Stimulated activated CD8-positive, alpha-beta memory T cell treated with anti-CD3 and anti-CD28 coated beads, Interleukin-2, amount 100 ng/mL, for 48 hours (primary cell): Measurements from ENCODE around the gene ARHGAP40.

Source experiments
- DNase-seq, 2 donors: peaks; one replicate each; pipeline ENCODE4 v3.0.0-alpha.2; 2020; ENCODE audit warnings: low read depth in 2 of 2

ARHGAP40 gene

DNA sequence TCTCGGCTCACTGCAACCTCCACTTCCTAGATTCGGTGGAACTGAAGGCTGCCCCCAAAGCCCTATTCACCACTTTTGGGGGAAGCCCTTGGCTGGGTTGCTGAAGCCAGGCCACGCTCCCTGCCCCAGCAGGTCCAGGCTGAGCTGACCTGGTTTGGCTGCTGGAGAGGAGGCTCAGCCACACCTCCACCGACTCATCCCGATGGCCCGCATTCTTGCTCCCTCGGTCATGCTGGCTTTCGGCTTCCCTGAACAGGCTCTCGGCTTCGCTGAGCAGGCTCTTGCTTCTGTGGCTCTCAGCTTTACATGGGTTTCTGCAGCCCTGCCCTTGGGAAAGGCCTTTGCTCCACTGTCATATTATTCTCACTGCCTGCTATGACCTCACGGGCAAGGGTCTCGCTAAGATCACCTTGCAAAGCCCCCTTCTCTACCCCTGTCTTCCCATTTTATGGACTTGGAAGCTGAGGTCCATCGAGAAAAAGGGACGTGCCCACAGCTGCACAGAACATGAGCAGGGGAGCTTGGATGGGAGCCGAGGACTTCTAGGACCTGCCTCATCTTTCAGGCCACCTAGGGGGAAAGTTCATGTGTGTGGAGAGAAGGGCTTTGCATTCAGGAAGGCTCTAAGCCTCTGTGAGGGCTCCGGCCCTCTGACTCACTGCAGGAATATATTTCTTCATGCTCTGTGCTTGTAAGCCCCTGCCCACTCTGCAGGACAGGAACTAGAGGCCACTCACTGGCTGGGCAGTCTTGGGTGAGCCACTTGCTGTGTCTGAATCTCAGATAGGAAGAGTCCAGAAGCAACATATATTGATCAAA, 15.6 kb downstream of the ARHGAP40 start:
- no peak for DNase-seq

DNA sequence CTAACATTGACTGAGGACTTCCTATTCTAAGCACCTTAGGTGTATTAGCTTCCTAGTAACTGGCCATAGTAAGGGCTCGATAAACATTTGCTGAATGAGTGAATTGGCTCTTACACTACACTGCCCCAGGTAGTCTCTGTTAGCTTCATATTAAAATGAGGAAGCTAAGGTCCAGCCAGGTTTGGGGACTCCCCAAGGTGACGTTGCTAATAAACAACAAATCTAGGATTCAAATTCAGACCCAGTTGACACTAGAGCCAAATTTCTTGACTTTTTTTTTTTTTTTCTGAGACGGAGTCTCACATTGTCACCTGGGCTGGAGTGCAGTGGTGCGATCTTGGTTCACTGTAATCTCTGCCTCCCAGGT, 16.2 kb downstream of the ARHGAP40 start:
- no peak for DNase-seq

DNA sequence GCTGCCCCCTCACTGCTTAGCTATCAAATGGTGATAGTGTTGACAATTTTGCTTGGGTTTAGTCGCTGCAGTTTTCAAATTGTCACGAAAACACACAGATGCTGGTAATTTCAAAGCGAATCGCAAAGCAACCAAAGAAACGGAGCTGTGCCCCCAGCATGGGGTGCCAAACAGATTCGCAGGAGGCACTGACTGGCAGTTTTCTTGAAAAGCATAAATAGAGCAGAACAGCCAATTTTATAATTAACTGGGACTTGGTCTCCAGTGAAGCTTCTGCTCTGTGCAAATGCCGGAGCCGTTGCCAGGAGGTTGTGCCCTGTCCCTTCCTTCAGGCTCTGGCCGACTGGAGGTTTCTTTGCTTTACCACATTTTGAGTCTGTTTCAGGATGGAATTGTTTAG, 18.8 kb downstream of the ARHGAP40 start:
- no peak for DNase-seq

DNA sequence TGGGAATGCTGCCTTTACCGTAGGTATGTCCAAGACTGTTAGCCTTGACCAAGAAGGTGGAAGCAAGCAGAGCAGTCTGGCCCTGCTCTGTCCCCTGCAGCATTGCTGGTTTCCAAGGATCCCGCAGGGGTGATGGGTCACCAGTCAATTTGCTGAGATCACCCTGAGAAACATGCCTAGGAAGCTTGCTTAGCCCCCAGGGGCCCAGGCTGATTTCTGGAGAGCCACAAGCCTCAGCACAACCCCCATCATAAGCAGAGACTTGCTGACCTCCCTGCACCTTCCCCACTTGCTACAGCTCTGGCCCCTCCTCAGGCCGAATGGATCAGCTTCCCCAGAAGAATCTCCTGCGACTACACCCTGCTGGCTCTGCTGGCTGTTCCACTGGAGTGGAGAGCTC, 21.5 kb downstream of the ARHGAP40 start:
- DNase-seq, result no peak

DNA sequence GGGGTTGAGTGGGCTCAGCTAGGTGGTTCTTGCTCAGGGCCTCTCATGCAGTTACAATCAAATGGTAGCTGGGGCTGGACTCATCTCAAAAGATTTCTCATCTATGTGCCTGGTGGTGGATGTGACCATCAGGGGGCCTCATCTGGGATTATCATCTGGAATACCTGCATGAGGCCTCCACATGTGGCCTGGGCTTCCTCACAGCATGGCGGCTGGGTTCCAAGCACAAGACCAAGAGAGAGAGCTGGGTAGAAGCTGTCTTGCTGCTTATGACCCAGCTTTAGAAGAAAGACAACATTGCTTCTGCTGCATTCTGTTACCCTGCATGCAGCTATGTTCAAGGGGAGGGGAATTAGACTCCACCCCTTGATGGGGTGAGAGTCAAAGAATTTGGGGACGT, 22.5 kb downstream of the ARHGAP40 start:
- DNase-seq, result no peak

DNA sequence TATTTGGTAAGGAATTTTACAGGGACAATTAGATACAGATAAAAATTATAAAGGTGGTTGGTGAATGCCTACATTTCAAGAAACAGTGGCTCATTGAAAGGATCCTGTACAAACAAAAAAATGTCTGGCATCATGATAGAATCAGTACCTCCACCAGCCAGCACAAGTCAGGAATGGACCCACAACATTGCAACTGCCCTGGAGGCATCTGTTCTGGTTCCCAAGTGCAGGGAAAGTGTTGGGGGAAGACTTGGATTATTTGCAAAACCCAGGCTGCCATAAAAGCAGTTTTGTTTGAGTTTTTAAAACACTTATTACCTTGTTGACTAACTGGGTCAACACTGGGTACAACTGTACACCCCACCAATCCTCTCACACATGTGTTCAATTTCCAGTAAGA, 24.3 kb downstream of the ARHGAP40 start:
- no peak for DNase-seq

DNA sequence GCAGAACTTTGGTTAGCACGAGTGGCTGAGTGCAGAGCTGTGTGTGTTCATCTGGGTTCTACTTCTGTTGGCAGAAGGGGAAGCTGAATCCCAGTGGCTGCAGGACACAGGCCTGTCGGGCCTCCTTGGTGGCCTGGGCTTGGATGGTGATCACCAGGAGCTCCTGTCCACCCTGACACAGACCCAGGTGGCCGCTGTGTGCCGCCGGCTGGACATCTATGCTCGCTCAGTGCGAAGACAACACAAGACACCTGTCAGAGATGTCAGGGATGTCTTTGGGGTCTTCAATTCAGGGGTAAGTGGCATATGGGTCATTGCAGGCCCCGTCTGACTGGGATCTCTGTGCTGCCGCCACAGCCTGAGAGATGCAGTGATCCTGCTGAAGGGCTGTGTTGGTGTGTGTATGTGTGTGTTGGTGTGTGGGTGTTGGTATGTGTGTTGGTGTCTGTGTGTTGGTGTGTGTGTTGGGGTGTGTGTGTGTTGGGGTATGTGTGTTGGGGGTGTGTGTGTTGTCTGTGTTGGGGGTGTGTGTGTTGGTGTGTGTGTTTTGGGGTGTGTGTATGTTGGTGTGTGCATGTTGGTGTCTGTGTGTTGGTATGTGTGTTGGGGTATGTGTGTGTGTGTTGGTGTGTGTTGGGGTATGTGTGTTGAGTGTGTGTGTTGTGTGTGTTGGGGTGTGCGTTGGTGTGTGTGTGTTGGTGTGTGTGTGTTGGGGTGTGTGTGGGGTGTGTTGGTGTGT, 25.5 kb downstream of the ARHGAP40 start:
- DNase-seq, result no peak

DNA sequence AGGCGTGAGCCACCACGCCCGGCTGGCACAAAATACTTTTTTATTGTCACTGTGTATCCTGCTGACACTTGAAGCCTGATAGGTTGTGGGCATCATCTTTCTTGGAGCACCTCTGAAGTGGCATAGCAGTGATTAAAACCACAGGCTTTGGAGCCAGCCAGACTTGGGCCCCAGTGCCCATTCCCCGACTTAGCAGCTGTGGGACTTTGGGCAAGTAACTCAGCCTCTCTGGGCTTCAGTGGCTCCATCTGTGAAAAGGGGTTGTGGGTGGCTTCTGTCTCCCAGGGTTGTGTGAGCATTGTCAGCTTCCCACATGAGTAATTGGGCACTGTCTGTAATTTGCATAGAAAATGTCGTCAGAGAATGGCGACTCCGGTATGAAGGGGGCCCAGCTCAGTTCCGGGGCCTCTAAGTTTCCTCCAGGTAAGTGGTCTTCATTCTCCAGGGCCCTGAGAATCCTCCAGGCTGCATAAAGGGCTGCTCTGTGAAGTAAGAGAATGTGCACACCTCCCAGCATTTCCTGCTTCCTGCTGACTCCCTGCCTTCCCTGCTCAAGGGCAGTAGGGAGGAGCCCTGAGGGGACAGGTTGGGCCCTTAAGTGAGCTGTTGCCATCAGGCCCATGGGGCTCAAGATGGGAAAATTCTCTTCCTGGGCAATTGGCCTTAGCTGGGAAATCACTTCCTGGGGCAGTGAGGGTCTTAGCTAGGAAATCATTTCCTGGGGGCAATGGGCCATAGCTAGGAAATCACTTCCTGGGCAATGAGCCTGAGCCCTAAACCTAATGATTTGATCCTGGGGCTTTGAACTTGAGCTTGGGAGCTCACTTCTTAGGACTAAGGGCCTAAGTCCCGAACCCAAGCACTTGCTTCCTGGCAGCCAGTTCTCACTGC, 27.2 kb downstream of the ARHGAP40 start:
- DNase-seq, result no peak

DNA sequence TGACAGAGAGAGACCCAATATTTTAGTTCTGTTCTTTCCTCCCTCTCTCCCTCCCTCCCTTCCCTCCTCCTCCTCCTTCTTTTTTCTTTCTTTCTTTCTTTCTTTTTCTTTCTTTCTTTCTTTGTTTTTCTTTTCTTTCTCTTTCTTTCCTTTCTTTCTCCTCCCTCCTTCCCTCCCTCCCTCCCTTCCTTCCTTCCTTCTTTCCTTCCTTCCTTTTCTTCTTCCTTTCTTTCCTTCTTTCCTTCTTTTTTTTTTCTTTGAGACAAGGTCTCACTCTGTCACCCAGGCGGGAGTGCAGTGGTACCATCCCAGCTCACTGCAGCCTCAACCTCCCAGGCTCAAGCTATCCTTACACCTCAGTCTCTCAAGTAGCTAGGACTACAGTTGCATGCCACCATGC, 28.4 kb downstream of the ARHGAP40 start:
- DNase-seq, result no peak

DNA sequence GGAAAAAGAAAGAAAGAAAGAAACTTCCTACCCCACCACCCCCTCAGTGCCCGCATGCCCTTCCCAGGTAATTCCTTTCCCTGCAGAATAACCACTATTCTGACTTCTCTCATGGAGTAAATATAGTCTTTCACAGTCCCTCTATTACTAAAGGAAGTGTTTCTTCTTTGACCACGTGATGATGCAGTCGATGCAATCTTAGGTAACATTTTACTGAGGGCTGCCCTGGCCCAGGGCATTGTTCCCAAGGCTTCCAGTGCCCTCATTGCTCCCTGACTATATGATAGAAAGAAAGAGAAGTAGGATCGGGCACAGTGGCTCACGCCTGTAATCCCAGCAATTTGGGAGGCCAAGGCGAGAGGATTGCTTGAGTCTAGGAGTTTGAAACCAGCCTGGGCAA, 29.1 kb downstream of the ARHGAP40 start:
- DNase-seq, result no peak

DNA sequence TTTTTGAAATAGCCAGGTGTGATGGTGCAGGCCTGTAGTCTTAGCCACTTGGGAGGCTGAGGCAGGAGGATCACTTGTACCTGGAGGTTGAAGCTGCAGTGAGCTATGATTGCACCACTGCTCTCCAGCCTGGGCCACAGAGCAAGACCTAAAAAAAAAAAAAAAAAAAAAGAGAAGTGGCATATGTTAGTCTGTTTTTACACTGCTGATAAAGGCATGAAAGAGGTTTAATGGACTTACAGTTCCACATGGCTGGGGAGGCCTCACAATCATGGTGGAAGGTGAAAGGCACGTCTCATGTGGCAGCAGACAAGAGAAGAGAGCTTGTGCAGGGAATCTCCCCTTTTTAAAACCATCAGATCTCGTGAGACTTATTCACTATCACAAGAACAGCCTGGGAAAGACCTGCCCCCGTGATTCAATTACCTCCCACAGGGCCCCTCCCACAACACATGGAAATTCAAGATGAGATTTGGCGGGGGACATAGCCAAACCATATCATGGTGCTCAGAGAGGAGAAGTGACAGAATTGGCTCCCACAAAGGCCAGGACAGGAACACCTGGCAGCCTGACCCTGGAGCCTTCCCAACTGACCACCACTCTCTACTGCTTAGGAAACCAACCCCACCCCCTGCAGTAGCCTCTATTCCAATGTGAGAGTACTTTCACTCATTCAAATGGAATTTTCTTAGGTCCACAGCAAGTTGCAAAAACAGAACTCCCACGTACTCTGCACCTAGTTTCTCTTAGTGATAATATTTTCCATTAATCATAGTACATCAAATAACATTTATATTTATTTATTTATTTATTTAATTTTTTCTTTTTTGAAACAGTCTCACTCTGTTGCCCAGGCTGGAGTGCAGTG, 29.8 kb downstream of the ARHGAP40 start:
- no peak for DNase-seq

DNA sequence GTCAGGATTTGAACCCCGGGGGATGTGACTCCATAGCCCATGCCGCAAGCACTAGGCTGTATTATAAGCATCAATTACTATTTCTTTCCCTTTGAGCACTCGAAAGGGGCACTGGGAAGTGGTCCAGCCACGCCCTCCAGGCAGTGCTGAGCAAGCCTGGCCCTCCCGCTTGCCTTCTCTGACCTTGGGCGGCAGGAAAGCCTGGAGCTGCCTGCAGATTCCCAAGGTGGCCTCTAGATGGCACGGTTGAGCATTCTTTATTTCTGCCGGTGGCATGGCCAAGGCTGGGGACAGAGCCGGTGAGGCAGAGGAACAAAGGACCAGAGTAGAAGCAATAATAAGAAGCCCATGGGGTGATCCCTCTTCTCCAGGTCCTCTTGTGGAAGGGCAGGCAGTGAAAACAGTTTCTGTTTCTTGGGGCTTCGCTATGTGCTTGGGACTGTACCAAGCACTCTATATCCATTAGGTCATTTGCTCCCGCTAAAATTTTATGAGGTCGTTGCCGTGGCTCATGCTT, 32.0 kb downstream of the ARHGAP40 start:
- DNase-seq, result peak; percentile 44 to 47

DNA sequence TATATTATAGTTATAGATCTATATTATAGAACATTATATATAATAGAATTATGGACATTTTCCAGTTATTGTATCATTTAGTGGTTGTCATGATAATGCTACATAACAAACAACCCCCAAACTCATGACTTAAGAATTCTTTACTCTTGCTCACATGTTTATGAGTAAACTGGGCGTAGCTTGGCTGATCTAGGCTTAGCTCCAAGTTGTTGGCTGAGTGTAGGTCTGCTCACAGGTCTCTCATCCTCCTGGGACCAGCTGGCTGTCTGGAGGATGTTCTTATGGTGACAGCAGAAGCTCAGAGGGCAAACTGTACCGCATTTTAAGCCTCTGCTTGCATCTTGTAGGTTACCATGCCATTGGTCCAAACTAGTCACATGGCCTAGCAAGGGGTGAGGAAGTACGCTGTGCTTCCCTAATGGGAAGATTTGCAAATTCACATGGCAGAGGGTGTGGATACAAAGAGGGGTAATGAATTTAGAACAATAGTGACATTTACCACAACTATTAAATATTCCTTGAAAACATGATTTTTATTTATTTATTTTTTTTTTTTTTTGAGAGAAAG, 34.2 kb downstream of the ARHGAP40 start:
- DNase-seq, result no peak

DNA sequence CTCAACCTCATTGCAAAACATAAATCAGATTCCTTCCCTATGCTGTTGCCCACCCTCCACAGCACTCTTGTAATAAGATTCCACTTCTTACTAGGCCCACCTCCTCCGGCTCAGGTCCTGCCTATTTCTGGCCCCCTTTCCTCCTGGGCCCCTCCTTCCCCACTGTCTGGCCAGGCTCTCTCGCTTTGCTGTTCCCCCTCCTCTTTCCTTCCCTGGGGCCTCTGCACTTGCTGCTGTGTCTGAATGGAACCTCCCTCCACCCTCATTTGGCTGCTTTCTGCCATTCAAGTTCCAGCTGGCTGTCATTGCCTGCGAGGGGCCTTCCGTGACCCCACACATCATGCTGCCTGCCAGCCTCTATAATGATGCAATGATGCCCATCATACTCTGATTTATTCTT, 38.9 kb downstream of the ARHGAP40 start:
- no peak for DNase-seq

DNA sequence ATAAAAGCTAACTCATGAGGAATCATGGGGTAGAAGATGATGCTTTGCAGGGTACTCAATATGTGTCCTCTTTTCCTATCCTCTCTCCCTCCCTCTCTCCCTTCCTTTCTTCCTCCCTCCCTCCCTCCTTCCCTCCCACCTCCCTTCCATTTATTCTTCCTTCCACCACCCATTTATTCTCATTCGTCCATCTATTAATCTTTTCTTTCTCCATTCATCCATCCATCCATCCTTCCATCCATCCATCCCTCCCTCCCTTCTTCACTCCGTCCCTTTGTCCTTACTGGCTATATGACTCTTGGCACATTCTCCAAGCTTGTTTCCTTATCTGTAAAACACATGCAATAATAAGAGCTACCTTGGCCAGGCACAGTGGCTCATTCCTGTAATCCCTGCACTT, 40.9 kb downstream of the ARHGAP40 start:
- DNase-seq, result no peak

DNA sequence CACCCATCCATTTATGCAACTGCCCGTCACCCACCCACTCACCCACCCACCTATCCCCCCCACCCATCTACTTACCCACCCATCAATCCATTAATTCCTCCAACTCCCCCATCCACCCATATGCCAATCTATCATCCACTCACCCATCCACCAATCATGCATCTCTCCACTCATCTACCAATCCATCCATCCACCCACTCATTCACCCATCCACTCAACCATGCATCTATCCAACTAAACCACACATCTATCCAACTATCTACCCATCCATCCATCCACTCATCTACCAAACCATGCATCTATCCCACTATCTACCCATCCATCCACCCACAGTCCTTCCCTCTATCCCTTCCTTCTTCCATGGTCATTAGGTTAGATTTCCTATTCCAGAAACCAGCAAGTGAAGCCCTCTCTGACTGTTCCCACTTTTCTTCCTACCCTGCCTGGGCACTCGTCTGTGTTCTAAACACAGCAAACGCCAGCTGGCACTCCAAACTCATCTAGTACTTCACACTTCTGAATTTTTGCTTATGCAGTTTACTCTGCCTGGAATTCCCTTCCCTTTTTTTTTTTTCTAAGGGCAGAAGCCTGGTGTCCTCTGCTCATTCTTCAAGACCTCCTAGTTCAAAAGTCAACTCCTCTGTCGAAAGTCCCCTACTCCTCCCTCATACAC, 43.1 kb downstream of the ARHGAP40 start:
- no peak for DNase-seq

DNA sequence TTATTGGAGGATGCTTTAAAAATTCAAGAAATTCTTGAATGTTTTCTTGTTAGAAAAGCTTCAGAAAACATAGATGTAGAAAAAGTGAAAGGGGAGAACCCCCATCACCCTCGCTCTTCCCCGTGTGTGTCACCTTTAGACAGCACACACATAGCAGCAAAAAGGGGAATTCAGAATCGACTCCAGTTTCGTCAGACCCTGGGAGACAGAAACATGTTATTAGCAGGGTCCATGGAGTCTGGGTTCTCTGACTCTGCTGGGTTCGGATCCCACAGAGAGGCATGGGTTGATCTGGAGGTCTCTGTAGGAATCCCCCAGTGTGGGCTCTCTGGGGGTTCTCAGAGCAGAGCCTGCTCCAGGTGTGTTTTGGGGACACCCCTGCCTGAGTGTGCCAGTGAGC, 43.7 kb downstream of the ARHGAP40 start:
- DNase-seq, result no peak

DNA sequence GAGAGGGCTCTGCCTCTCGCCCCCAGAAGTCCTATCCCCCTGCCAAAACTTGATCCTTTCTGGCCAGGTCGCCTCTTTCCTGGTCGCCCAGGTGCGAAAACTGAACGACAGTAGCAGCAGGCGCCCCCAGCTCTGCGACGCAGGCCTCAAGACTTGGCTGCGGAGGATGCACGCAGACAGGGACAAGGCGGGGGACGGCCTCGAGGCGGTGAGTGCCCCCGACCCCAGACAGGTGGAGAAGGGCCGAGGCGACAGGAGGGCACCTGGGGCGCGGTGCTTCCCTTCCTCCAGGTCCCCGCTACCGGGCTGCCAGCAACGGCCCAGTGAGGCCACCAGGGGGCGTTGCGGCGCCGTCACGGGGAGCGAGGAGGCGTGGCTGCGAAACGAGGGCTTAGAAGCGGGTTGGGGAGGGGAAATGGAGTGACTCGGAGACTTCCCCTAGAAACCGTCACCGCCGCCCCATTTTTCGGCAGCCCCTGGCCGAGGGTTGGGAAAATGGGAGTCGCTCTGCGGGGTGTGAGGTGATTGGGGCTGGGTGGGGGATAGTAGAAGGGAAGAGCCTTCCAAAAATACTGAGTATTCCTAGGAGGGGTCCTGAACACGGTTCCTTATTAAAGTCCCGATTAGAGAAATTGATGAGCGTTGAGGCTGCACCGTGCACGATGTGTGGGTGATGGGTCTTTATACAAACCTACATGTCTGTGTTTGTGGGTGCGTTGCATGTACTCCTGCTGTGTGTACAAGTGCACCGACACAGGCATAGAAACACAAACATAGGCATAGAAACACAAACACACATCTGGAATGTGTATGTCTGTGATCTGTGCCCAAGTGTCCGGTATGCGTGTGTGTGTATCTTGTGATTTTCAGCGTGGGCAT, 44.6 kb downstream of the ARHGAP40 start:
- peak; percentile 75 to 86 for DNase-seq

DNA sequence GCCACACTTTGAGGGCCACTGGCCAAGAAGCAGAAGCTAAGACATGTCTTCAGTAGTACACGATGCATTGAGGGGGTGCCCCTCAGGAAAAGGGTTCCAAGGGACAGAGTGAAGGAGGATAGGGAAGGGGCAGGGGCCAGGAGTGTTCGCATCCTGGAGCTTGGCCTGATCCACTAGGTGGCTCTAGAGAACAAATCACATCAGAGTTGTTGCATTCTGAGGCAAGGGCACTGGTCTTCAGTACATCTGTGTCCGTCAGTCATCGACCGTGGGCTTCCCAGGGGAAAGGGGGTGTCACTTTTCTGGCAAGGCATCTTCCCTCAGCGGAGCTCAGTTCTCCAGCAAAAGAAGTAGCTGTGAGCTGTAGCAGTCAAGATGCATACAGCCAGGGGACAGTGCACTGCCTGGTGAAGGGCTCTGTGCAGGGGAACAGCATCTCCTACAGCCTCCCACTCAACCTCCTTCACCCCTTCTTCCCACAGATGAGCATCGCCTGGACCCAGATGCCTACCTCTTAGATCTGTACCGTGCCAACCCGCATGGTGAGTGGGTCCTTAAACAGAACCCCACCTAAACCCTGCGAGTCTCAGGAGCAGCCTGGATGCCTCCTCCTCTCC, 47.8 kb downstream of the ARHGAP40 start:
- no peak for DNase-seq
